Thoracic aorta (tissue), 2 donors: ENCODE results near the gene ZBTB7A. TPM values are rescaled to one million over a fixed set of nuclear protein-coding genes. Genes with fewer than 3 reads are reported as not detected.

Experiments
- ATAC-seq: fragments of 150-250 bp; one replicate; pipeline ENCODE4 v1.8.0; 2017; ENCODE audit warnings: low read depth; ENCODE audit not compliant: insufficient number of reproducible peaks, low FRiP score
- DNase-seq: peaks from one replicate; pipeline ENCODE4 v3.0.0-alpha.2; 2020; ENCODE audit warnings: low spot score
- H3K27ac ChIP-seq, 2 donors: fragments of 200-600 bp; sonication (generic); 1 replicate in 1 of 2; 2 replicates in 1 of 2; pipeline ENCODE4 v1.5.1; 2016; ENCODE audit warnings: mild to moderate bottlenecking in 2 of 2, moderate library complexity in 2 of 2
- H3K27me3 ChIP-seq: fragments of 200-600 bp; sonication (generic); replicated peaks from 2 replicates; pipeline ENCODE4 v1.6.0; 2016; ENCODE audit warnings: mild to moderate bottlenecking; ENCODE audit not compliant: insufficient read depth
- H3K36me3 ChIP-seq: fragments of 200-600 bp; sonication (generic); one replicate; pipeline ENCODE4 v1.5.1; 2016
- H3K4me1 ChIP-seq, 2 donors: fragments of 200-600 bp; sonication (generic); 1 replicate in 1 of 2; 2 replicates in 1 of 2; pipeline versions ENCODE4 v1.5.1 to v1.6.0; 2016; ENCODE audit warnings: low read depth in 2 of 2, mild to moderate bottlenecking in 1 of 2; ENCODE audit not compliant: control insufficient read depth in 1 of 2
- H3K4me3 ChIP-seq: fragments of 200-600 bp; sonication (generic); 2 replicates; pipeline ENCODE4 v1.5.1; 2016; ENCODE audit warnings: mild to moderate bottlenecking
- H3K9me3 ChIP-seq: fragments of 200-600 bp; sonication (generic); 2 replicates; pipeline ENCODE4 v1.5.1; 2016
- total RNA-seq, 2 donors: library from RNA; depleted of rRNA; stranded (reverse); fragments of >200 nt; gene quantifications; one replicate each; pipeline versions ENCODE4 v1.1.0 to v1.2.3, GENCODE V29; 2016
- TF ChIP-seq, protein P1 (sequence below): fragments of 200-600 bp; sonication (generic); IDR thresholded peaks from one replicate; pipeline ENCODE4 v1.5.1; 2019; ENCODE audit warnings: antibody characterized with exemption

The ZBTB7A gene
- total RNA-seq, 2 donors from 2014 or later: 85.1 to 91.9 TPM

- Histone ChIP-seq H3K4me1 (no peaks in the 10 kb centered on the region), H3K4me3 (no peak overlapping the region), H3K9me3 (no peaks in the 10 kb centered on the region), H3K36me3 (peaks cover 53% of the 10 kb centered on the region), H3K27me3 (no peaks in the 10 kb centered on the region), H3K27ac (no peak overlapping the region)
- ATAC-seq: no peak
- no peak for DNase-seq
- TF ChIP-seq, protein P1, sequence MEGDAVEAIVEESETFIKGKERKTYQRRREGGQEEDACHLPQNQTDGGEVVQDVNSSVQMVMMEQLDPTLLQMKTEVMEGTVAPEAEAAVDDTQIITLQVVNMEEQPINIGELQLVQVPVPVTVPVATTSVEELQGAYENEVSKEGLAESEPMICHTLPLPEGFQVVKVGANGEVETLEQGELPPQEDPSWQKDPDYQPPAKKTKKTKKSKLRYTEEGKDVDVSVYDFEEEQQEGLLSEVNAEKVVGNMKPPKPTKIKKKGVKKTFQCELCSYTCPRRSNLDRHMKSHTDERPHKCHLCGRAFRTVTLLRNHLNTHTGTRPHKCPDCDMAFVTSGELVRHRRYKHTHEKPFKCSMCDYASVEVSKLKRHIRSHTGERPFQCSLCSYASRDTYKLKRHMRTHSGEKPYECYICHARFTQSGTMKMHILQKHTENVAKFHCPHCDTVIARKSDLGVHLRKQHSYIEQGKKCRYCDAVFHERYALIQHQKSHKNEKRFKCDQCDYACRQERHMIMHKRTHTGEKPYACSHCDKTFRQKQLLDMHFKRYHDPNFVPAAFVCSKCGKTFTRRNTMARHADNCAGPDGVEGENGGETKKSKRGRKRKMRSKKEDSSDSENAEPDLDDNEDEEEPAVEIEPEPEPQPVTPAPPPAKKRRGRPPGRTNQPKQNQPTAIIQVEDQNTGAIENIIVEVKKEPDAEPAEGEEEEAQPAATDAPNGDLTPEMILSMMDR: no peak
These were observed 33.4 kb downstream of the ZBTB7A start for GRCh38 chr19:4033028-4033956.

DNA sequence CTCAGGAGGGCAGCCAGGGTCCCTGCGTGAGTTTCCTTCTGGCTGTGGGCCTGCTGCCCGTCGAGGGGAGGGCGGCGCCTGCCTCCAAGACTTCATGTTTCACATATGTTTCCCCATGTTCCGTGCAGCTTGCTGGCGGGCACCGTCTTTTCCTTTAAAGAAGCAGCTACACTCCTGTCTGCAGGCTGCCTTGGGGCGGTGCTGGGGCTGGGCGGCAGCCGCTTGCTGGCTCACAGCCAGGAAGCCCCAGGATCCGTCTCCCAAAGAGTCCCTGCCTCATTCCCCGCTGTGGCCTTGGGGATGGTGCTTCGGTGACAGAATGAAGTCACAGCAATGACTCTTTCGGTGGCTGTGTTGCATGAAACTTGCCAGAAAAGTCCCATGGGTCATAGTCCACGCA lies 34.3 kb downstream of the ZBTB7A start:
- peaks cover 48% of the 10 kb centered on the region for H3K36me3 ChIP-seq
- no peaks in the 10 kb centered on the region for H3K4me1 ChIP-seq
- TF ChIP-seq, protein P1: no peak
- ATAC-seq (no peak), DNase-seq (no peak)
- H3K27ac ChIP-seq: no peak overlapping the region
- H3K4me3 ChIP-seq: no peak overlapping the region
- no peaks in the 10 kb centered on the region for H3K27me3 ChIP-seq
- no peaks in the 10 kb centered on the region for H3K9me3 ChIP-seq

GRCh38 chr19:4031420-4031819 lies 35.3 kb downstream of the ZBTB7A start:
- H3K4me1 ChIP-seq: no peaks in the 10 kb centered on the region
- TF ChIP-seq, protein P1: no peak
- H3K36me3 ChIP-seq: peaks cover 41% of the 10 kb centered on the region
- ATAC-seq (no peak), DNase-seq (no peak)
- no peak overlapping the region for H3K4me3 ChIP-seq
- H3K27ac ChIP-seq: no peak overlapping the region
- no peaks in the 10 kb centered on the region for H3K9me3 ChIP-seq
- no peaks in the 10 kb centered on the region for H3K27me3 ChIP-seq

GRCh38 chr19:4030981-4031380 lies 35.7 kb downstream of the ZBTB7A start:
- Histone ChIP-seq H3K9me3 (no peaks in the 10 kb centered on the region), H3K4me3 (no peak overlapping the region), H3K4me1 (no peaks in the 10 kb centered on the region), H3K27ac (no peak overlapping the region), H3K36me3 (peaks cover 41% of the 10 kb centered on the region), H3K27me3 (no peaks in the 10 kb centered on the region)
- no peak for ATAC-seq
- DNase-seq: no peak
- TF ChIP-seq, protein P1: no peak

- peaks cover 44% of the 10 kb centered on the region for H3K36me3 ChIP-seq
- DNase-seq (no peak), ATAC-seq (no peak)
- H3K4me1 ChIP-seq: no peaks in the 10 kb centered on the region
- TF ChIP-seq, protein P1: no peak
- H3K27me3 ChIP-seq: no peaks in the 10 kb centered on the region
- no peak overlapping the region for H3K27ac ChIP-seq
- H3K4me3 ChIP-seq: no peak overlapping the region
- H3K9me3 ChIP-seq: no peaks in the 10 kb centered on the region
These were observed 36.1 kb downstream of the ZBTB7A start for GRCh38 chr19:4030552-4030951.
